ENCODE data around the gene ACAA2.
A peak's percentile ranks its signal among the peaks of the same experiment; 100 is the strongest.

Gene ACAA2

DNA sequence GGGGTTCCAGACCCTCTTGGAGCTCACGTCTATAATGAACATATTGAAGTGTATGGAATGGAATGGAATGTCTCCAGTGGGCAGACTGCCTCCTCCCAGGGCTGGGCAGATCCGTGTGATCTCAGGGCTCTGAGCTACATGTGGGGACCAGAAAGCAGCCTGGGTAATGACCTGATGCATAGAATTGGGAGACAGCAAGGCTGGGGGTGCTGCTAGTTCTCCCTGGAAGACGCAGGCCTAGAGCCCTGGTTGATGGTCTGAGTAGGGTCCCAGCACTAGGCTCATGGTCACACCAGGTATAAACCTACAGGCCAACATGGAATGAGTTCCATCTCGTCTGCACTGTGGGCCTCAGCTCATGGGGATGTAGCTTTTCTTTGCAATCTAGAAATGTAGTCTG lies 46.7 kb downstream of the ACAA2 start:
- DNase-seq (ENCODE audit: low spot score): no peak

DNA sequence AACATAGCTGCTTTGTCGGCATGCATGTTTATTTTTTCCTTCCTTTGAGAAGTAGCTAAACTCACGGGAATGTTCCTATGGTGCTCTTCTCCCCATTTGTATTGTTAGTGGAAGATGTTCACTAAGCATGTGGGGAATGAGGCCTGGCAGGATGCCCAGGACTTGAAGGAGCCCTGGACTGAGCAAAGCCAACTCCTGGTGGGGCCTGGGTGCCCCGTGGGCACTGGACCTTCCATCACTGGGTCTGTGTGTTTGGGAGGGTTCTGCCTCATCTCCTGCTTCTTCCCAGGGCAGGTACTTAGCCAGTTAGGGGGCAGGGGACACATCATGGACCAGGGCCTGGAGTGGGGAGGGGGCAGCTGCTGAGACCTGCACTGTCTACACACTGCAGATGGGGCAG lies 49.3 kb downstream of the ACAA2 start:
- no peak for DNase-seq (ENCODE audit: low spot score)

DNA sequence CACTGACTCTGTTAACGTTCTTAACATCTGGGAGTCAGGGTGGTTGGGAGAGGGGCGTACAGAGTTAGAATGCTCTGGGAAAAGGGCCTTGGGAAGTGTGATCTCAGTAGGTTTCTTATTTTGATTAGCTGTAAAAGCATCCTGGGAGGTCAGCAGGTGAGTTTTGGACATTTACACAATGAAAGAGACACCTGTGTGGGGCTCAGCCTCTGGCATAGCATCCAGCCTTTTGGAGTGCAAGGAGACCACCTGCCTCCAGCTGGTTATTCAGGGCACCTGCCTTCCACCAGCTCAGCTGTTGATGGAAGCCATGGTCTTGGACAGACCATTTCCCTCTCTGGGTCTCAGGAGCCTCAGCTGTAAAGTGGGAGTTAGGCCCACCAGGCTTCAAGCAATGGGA lies 49.7 kb downstream of the ACAA2 start:
- DNase-seq (ENCODE audit: low spot score): no peak

DNA sequence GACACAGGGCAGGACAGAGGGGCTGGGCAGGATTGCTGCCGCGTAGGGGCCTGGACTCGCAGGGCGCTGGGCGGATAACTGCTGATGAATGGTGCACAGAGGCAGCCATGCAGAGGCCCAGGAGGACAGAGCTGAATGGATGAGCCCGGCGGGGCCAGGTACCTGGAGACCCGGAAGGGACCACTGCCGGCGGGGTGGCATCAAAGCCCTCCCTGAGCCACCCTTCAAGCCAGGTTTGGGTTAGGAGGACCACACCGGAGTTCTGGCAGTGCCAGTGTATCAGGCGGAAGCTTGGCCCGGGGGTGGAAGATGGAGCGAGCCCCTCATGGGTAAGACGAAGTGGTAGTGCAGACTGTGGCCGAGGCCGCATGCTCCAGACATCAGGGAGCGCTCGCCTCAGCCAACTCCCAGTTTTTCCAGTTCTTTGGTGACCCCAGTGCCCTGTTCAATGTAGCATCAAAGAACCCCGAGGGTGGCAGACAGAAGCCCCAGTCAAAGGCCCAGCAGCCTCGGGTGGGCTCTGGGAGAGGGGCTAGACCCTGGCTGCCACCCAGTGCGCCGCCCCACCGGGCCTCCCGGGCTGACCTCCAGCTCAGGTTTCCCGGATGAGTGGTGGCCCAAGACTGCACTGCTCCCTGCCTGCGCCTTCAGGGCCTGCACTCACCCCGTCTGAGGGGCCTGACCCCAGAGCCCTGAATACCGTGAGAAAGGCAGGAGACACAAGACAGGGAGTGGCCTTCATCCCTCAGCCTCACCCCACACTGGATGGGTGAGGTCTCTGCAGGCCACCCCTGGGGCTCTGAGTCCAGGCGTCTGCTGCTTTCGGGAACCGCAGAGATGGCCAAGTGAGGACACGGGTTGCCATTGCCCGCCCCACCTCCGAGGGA lies 50.9 kb downstream of the ACAA2 start:
- no peak for DNase-seq (ENCODE audit: low spot score)

GRCh38 chr18:49761771-49762170 lies 51.6 kb downstream of the ACAA2 start:
- DNase-seq (ENCODE audit: low spot score): no peak

DNA sequence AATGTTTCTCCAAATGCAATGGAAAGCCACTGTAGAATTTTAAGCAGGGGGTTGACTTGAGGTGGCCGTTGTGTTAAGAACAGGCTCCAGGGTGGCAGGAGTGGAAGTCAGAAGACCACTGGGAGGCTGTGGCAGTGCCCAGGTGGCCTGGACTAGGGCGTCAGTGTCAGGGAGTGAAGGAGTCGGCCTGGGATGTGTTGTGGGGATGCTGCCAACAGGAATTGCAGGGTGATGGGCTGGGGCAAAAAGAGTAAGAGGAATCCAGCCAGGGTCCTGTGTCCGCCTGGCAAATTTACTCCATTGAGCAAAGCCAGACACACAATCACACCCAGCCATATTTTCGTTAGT lies 55.1 kb downstream of the ACAA2 start:
- no peak for DNase-seq (ENCODE audit: low spot score)

GRCh38 chr18:49757513-49758262 lies 55.6 kb downstream of the ACAA2 start:
- peak; percentile 4 for DNase-seq (ENCODE audit: low spot score)

- no peak for DNase-seq (ENCODE audit: low spot score)
Observed at GRCh38 chr18:49756671-49757362, 56.5 kb downstream of the ACAA2 start.

DNA sequence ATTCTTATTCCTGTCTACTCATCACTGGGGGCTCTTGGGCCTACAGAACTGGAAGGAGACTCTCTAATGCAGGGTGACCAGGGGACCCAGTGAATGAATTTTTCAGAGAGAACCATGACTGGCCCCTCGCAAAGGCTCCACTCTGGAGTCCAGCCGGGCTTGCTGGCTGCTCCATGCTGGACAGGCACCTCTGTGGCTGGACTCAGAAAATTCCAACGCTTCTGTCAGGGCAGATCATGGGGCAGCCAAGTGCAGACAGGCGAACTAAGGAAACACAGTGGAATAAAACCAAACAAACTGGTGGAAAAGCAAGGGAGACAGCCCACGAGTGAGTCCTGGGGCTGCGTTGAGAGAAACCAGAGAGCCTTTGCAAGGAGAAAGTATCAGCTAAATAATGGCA lies 57.2 kb downstream of the ACAA2 start:
- DNase-seq (ENCODE audit: low spot score): no peak

- no peak for DNase-seq (ENCODE audit: low spot score)
Observed at GRCh38 chr18:49755489-49755888, 57.8 kb downstream of the ACAA2 start.

GRCh38 chr18:49754866-49755265 lies 58.5 kb downstream of the ACAA2 start:
- DNase-seq (ENCODE audit: low spot score): no peak

GRCh38 chr18:49753643-49754042 lies 59.7 kb downstream of the ACAA2 start:
- no peak for DNase-seq (ENCODE audit: low spot score)

DNA sequence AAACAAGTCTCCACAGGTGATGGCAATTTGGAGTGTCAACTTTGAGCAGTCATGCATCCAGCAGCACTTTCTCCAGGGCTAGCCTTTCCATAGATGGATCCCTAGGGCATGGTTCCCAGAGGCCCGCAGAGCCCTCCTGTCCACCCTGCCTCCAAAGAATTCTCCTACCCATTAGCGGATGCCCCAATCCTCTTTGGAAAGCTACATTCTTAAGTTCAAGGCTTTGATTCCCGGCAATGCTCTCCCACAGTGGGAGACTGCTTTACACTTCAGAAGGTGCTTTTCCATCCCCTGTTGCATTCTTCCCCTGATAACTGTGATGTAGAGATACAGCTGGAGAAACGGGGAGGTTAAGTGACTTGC lies 61.3 kb downstream of the ACAA2 start:
- no peak for DNase-seq (ENCODE audit: low spot score)

DNA sequence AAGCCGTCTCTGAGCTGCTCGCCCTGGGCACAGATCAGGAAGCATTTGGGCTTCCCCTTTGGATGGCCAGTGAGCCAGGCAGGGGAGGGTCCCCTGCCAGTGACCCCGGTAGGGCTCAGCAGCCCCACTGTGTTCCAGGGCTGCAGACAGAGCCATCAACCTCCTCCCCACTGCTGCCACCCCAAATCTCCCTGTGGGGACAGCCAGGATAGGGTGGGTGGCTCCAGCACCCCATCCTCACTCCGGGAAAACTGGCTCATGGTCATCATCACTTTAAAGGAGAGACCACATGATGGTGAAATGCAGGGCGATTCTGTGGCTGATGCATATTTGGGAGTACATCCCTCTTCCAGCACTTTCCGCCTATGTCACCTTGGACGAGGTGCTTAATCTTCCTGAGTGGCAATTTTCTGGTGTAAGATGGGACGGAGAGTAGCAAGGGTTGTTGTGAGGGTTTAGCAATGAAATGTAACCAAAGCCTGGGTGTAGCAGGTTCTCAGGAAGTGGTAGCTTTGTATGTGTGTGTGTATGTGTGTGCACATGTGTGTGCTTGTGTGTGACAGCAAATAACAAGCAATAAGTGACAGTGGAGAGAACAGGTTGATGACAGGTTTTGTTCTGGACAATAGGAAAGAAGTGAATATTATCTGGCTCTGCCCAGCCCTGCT lies 61.8 kb downstream of the ACAA2 start:
- no peak for DNase-seq (ENCODE audit: low spot score)

- no peak for DNase-seq (ENCODE audit: low spot score)
Observed at GRCh38 chr18:49749563-49749962, 63.8 kb downstream of the ACAA2 start.

DNA sequence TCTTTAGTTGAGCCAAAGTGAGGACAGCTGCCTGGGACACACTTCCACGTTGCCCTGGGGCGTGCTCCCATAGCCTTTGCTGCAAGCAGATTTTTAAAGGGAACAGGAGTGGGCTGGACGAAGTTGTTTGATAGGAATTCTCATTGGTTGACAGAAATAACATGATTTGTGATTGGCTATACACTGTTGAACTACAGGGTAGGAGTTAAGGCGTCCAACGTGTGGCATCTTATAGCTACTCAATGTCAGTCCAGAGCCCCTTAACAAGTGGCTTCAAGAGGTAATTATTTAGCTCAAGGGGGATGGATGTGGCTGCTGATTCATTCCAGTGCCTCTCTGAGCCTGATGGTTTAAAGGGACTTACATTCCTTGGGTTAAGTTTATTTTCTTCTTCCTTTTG lies 65.5 kb downstream of the ACAA2 start:
- DNase-seq (ENCODE audit: low spot score): no peak

- DNase-seq (ENCODE audit: low spot score): no peak
Observed at GRCh38 chr18:49745045-49746014, 68.0 kb downstream of the ACAA2 start.

DNA sequence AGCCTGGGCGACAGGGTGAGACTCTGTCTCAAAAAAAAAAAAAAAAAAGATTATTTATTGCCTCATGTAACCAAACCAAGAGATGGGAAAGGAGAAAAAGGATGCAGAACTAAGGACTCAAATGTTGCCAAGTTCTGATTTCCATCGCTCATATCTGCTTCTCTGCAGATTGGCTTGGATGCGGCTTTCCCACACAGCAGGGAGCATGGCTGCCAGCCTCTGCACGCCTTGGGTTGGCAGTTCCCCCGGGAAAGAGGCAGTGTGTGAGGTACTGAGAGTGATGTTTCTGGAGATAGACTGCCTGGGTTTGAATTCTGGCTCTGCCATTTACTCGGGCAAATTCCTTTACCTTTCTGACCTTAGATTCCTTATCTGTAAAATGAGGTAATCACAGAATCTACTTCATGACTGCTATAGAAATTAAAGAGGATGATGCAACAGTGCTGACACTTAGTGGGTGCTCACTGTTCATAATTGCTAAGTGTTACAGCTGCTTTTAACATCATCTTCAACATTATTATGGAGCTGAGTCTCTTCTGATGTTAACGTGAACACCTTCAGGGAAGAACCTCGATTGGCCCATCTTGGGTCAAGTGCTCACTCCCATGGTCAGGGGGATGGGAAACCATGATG lies 68.8 kb downstream of the ACAA2 start:
- no peak for DNase-seq (ENCODE audit: low spot score)

DNA sequence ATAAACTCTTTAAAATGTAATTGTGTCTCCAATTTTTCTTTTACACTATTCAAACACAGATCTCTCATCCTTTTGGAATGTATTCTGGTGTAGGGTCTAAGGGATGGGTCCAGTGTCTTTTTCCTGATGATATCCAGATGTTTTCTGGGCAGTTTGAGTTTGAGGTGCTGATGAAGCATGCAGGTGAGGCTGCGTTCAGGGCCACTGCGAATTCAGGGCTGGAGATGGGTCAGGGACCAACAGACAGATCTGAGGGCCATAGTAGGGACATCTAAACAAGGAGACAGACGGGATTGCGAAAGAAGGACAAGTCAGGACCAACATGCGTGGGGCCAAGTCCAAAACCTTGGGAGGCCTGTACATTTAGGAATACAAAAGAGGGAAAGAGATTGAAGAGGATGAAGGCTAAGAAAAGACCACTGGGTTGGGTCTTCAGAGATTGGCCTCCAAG lies 70.2 kb downstream of the ACAA2 start:
- no peak for DNase-seq (ENCODE audit: low spot score)

DNA sequence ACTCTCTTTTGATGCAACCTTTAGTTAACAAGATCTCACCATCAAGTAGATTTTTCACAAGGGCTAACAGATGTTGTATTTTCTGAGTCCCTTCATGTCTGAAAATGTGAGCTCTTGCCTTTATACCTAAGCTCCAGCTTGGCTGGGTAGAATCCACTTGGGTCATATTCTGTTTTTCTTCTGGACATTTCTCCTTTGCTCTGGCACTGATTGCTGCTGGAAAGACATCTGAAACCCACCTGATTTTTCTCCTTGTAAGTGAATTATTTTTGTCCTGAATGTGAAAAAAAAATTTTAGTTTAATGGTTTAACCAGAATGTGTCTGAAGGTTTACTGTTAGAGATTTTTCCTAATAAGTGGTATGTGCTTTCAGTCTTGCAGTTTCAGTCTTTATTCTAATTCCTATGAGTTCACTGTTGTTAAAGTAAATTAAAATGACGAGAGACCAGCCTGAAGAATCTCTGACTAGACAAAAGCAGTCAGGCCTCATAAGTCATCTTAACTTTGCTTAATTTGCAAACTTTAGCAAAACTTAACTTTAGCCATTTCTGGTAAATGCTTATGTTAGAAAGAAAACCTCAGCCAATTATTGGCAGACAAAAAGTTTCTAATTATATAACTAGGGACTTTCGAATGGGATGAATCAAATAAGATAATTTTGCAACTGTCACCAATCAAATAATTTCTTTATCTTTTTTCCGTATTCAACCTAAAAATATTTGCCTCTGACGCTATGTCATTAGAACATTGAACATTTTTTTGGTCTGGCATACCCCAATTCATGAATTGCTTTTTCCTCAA lies 70.8 kb downstream of the ACAA2 start:
- no peak for DNase-seq (ENCODE audit: low spot score)
